Esophagus (tissue), 2 donors: ENCODE data around the gene EVA1B. TPM values are rescaled to one million over a fixed set of nuclear protein-coding genes. Genes with fewer than 3 reads are reported as not detected.

Source experiments
- H3K27ac ChIP-seq, 2 donors: one replicate each; pipeline ENCODE4 v1.5.1; 2013; ENCODE audit warnings: low read depth in 2 of 2, mild to moderate bottlenecking in 2 of 2, inconsistent platforms in 1 of 2, low read length in 1 of 2, moderate library complexity in 1 of 2
- H3K27me3 ChIP-seq, 2 donors: one replicate each; pipeline ENCODE4 v1.6.1; 2013; ENCODE audit warnings: low read length in 2 of 2, control low read depth in 1 of 2, mild to moderate bottlenecking in 1 of 2; ENCODE audit not compliant: insufficient read depth in 2 of 2, control insufficient read depth in 1 of 2
- H3K36me3 ChIP-seq, 2 donors: one replicate each; pipeline ENCODE4 v1.6.1; 2013; ENCODE audit warnings: low read length in 1 of 2; ENCODE audit not compliant: control insufficient read depth in 2 of 2, insufficient read depth in 2 of 2
- H3K4me1 ChIP-seq, 2 donors: one replicate each; pipeline ENCODE4 v1.6.1; 2013; ENCODE audit warnings: low read length in 1 of 2; ENCODE audit not compliant: control insufficient read depth in 2 of 2, insufficient read depth in 2 of 2
- H3K4me3 ChIP-seq, 2 donors: one replicate each; pipeline ENCODE4 v1.5.1; 2013; ENCODE audit warnings: low read length in 2 of 2, mild to moderate bottlenecking in 2 of 2, low read depth in 1 of 2, moderate library complexity in 1 of 2
- H3K9me3 ChIP-seq, 2 donors: one replicate each; pipeline ENCODE4 v1.6.1; 2013; ENCODE audit warnings: mild to moderate bottlenecking in 2 of 2, low read depth in 1 of 2, low read length in 1 of 2, moderate library complexity in 1 of 2; ENCODE audit not compliant: control insufficient read depth in 2 of 2, insufficient read depth in 1 of 2
- WGBS, 2 donors: extraction: QIAGEN DNeasy Blood & Tissue Kit; methylation state at CpG; one replicate each; pipeline ENCODE4 v1.1.7; 2013; 5-methylcytosine and 5-hydroxymethylcytosine counted together
- polyA plus RNA-seq, 2 donors: library from polyadenylated mRNA; stranded (reverse); fragments of 200-250 nt; gene quantifications; one replicate each; pipeline ENCODE4 v1.2.3, GENCODE V29; 2013
- donor health status: healthy with polysubstance abuse.
- donor health status: Bipolar disorder and iron deficiency.

The EVA1B gene
- polyA plus RNA-seq, 2 donors, result 6.1 to 9.3 TPM

GRCh38 chr1:36305915-36306209 is 17.6 kb downstream of the EVA1B start:
- peak overlapping the region; percentile 88 to 96 for H3K27ac ChIP-seq
- WGBS, 2 donors, result 38 to 47% methylated on average over 7 of the region's 7 CpGs
- peaks cover 10 to 17% of the 10 kb centered on the region in 2 donors for H3K36me3 ChIP-seq

GRCh38 chr1:36304970-36305914 is 18.2 kb downstream of the EVA1B start:
- H3K36me3 ChIP-seq, result peaks cover 11 to 21% of the 10 kb centered on the region in 2 donors
- H3K27me3 ChIP-seq, result no peaks in the 10 kb centered on the region
- peaks cover 0 to 12% of the 10 kb centered on the region in 2 donors for H3K4me1 ChIP-seq
- H3K9me3 ChIP-seq, result no peaks in the 10 kb centered on the region
- peak overlapping the region; percentile 88 to 96 for H3K27ac ChIP-seq
- 69 to 75% methylated on average over 10 of the region's 10 CpGs for WGBS, 2 donors
- H3K4me3 ChIP-seq, result no peak overlapping the region

More at GRCh38 chr1:36305915-36306209, 17.6 kb downstream of the EVA1B start:
- Histone ChIP-seq H3K27me3 (no peaks in the 10 kb centered on the region), H3K4me1 (peaks cover 0 to 12% of the 10 kb centered on the region in 2 donors), H3K9me3 (no peaks in the 10 kb centered on the region), H3K4me3 (peak overlapping the region; percentile 71 to 90)

- Histone ChIP-seq H3K27ac (no peak overlapping the region), H3K4me1 (peaks cover 0 to 12% of the 10 kb centered on the region in 2 donors), H3K27me3 (no peaks in the 10 kb centered on the region), H3K36me3 (peaks cover 11 to 21% of the 10 kb centered on the region in 2 donors), H3K9me3 (no peaks in the 10 kb centered on the region), H3K4me3 (no peak overlapping the region)
- WGBS, 2 donors, result 72 to 76% methylated on average over 7 of the region's 7 CpGs
These were observed 18.9 kb downstream of the EVA1B start for GRCh38 chr1:36304521-36304920.

- H3K4me1 ChIP-seq, result peaks cover 0 to 12% of the 10 kb centered on the region in 2 donors
- WGBS, 2 donors, result 93 to 94% methylated on average over 23 of the region's 23 CpGs
- no peak overlapping the region for H3K27ac ChIP-seq
- H3K4me3 ChIP-seq, result no peak overlapping the region
- peaks cover 11 to 21% of the 10 kb centered on the region in 2 donors for H3K36me3 ChIP-seq
- no peaks in the 10 kb centered on the region for H3K9me3 ChIP-seq
- H3K27me3 ChIP-seq, result no peaks in the 10 kb centered on the region
These were observed 19.6 kb downstream of the EVA1B start for GRCh38 chr1:36303650-36304360.

- Histone ChIP-seq H3K27me3 (no peaks in the 10 kb centered on the region), H3K4me1 (peaks cover 0 to 12% of the 10 kb centered on the region in 2 donors), H3K36me3 (peaks cover 11 to 24% of the 10 kb centered on the region in 2 donors), H3K4me3 (no peak overlapping the region), H3K9me3 (no peaks in the 10 kb centered on the region), H3K27ac (no peak overlapping the region)
- 70 to 72% methylated on average over 5 of the region's 5 CpGs for whole genome bisulfite sequencing, 2 donors
These were observed 20.2 kb downstream of the EVA1B start for GRCh38 chr1:36303244-36303643.

GRCh38 chr1:36301220-36301619 is 22.2 kb downstream of the EVA1B start:
- peaks cover 11 to 23% of the 10 kb centered on the region in 2 donors for H3K36me3 ChIP-seq
- peaks cover 0 to 6% of the 10 kb centered on the region in 2 donors for H3K4me1 ChIP-seq
- 80 to 84% methylated on average over 1 of the region's 1 CpG for WGBS, 2 donors
- no peaks in the 10 kb centered on the region for H3K27me3 ChIP-seq
- H3K9me3 ChIP-seq, result no peaks in the 10 kb centered on the region
- H3K4me3 ChIP-seq, result no peak overlapping the region
- H3K27ac ChIP-seq, result no peak overlapping the region

- peaks cover 11 to 25% of the 10 kb centered on the region in 2 donors for H3K36me3 ChIP-seq
- H3K4me1 ChIP-seq, result no peaks in the 10 kb centered on the region
- H3K9me3 ChIP-seq, result no peaks in the 10 kb centered on the region
- peak overlapping the region; percentile 32 to 54 for H3K27ac ChIP-seq
- H3K27me3 ChIP-seq, result no peaks in the 10 kb centered on the region
- 87 to 88% methylated on average over 1 of the region's 1 CpG for WGBS, 2 donors
- no peak overlapping the region for H3K4me3 ChIP-seq
These were observed 22.9 kb downstream of the EVA1B start for GRCh38 chr1:36300526-36300925.

- Histone ChIP-seq H3K27me3 (no peaks in the 10 kb centered on the region), H3K4me1 (no peaks in the 10 kb centered on the region), H3K9me3 (no peaks in the 10 kb centered on the region), H3K36me3 (peaks cover 14 to 23% of the 10 kb centered on the region in 2 donors), H3K27ac (no peak overlapping the region), H3K4me3 (no peak overlapping the region)
- 88 to 90% methylated on average over 5 of the region's 5 CpGs for WGBS, 2 donors
These were observed 24.8 kb downstream of the EVA1B start for GRCh38 chr1:36298640-36299039.

- no peaks in the 10 kb centered on the region for H3K27me3 ChIP-seq
- H3K4me1 ChIP-seq, result no peaks in the 10 kb centered on the region
- H3K36me3 ChIP-seq, result peaks cover 13 to 24% of the 10 kb centered on the region in 2 donors
- no peak overlapping the region for H3K27ac ChIP-seq
- WGBS, 2 donors, result 70 to 85% methylated on average over 2 of the region's 2 CpGs
- no peaks in the 10 kb centered on the region for H3K9me3 ChIP-seq
- no peak overlapping the region for H3K4me3 ChIP-seq
These were observed 26.4 kb downstream of the EVA1B start for GRCh38 chr1:36297062-36297461.
